Gastrocnemius medialis (tissue), 4 donors: ENCODE data around the gene S100A4. TPM values are rescaled to one million over a fixed set of nuclear protein-coding genes. Genes with fewer than 3 reads are reported as not detected.

ENCODE experiments used
- ATAC-seq, 2 donors: fragments of 150-250 bp; one replicate each; pipeline ENCODE4 v1.9.1; 2016
- DNase-seq, 2 donors: peaks; one replicate each; pipeline ENCODE4 v3.0.0-alpha.2; 2019
- H3K27ac ChIP-seq, 4 donors: fragments of 200-600 bp; sonication (generic); 1 replicate in 1 of 4; 2 replicates in 3 of 4; pipeline ENCODE4 v1.5.1; 2016 to 2018; ENCODE audit warnings: mild to moderate bottlenecking in 2 of 4, moderate library complexity in 1 of 4
- H3K27me3 ChIP-seq, 3 donors: fragments of 200-600 bp; sonication (generic) in 2 of 3; 1 replicate in 1 of 3; 2 replicates in 2 of 3; pipeline versions ENCODE4 v1.5.1 to v1.6.0; 2016 to 2019; ENCODE audit warnings: mild to moderate bottlenecking in 1 of 3, moderate library complexity in 1 of 3
- H3K36me3 ChIP-seq, 2 donors: fragments of 200-600 bp; sonication (generic) in 1 of 2; one replicate each; pipeline ENCODE4 v1.5.1; 2017 to 2018
- H3K4me1 ChIP-seq, 2 donors: fragments of 200-600 bp; sonication (generic) in 1 of 2; one replicate each; pipeline ENCODE4 v1.5.1; 2016 to 2017; ENCODE audit warnings: mild to moderate bottlenecking in 2 of 2
- H3K4me3 ChIP-seq, 4 donors: fragments of 200-600 bp; sonication (generic) in 3 of 4; 1 replicate in 1 of 4; 2 replicates in 3 of 4; pipeline ENCODE4 v1.5.1; 2016 to 2019; ENCODE audit warnings: mild to moderate bottlenecking in 2 of 4
- H3K9me3 ChIP-seq, 3 donors: fragments of 200-600 bp; sonication (generic) in 2 of 3; 1 replicate in 1 of 3; 2 replicates in 2 of 3; pipeline ENCODE4 v1.5.1; 2016 to 2019
- CTCF ChIP-seq, 5 experiments: fragments of 450-650 bp in 3 of 5; fragments of 200-600 bp in 2 of 5; sonication (generic) in 2 of 5; IDR thresholded peaks in 4 of 5; conservative IDR thresholded peaks in 1 of 5; 1 replicate in 4 of 5; 2 replicates in 1 of 5; pipeline ENCODE4 v1.5.1; 2016 to 2019; ENCODE audit warnings: antibody characterized with exemption in 5 of 5, mild to moderate bottlenecking in 3 of 5, moderate library complexity in 3 of 5
- POLR2A ChIP-seq, 2 donors: fragments of 450-650 bp; IDR thresholded peaks; one replicate each; pipeline ENCODE4 v1.6.1; 2017; ENCODE audit warnings: antibody characterized with exemption in 2 of 2, mild to moderate bottlenecking in 2 of 2, moderate library complexity in 2 of 2
- in situ Hi-C, 4 donors: fragments of 200-750 bp; cut with MboI; loops; one replicate each; pipeline versions ENCODE4 v1.15.0 to v1.8.0; 2017; ENCODE audit warnings: low sequenced_read_pairs in 4 of 4
- intact Hi-C: fragments of 100-400 bp; cut with DNase I; formaldehyde crosslinking; loops from one replicate; pipeline ENCODE4 v1.15.1; 2023; ENCODE audit warnings: low total_unique reads
- total RNA-seq, 4 donors: library from RNA; depleted of rRNA; stranded (reverse); fragments of >200 nt; gene quantifications; one replicate each; pipeline versions ENCODE4 v1.1.0 to v1.2.3, GENCODE V29; 2016

The S100A4 gene
- total RNA-seq, 4 donors from 2014 or later = 76.8 to 377 (median 144) TPM

- in situ Hi-C loops = no loop called here
These were observed 27.7 kb upstream of the S100A4 start for GRCh38 chr1:153573351-153573750.

GRCh38 chr1:153572569-153573015 is 27.0 kb upstream of the S100A4 start:
- in situ Hi-C loops = no loop called here
- no peaks in the 10 kb centered on the region for H3K9me3 ChIP-seq
- H3K36me3 ChIP-seq = no peaks in the 10 kb centered on the region
- no peaks in the 10 kb centered on the region for H3K27me3 ChIP-seq
- H3K27ac ChIP-seq = peak overlapping the region; percentile 59 to 77 (median 67)
- TF ChIP-seq POLR2A (IDR thresholded peaks at IDR 0.05) = no peak
- peak; percentile 78 to 90 (median 84) for TF ChIP-seq CTCF (IDR thresholded peaks at IDR 0.05 in 4 of 5, conservative IDR thresholded peaks at IDR 0.05 in 1 of 5)
- intact Hi-C loops = loop anchor here (1.0 kb wide), 2 partner anchors 46 to 177 kb away; no protein-coding TSS in a partner anchor
- H3K4me3 ChIP-seq = no peak overlapping the region
- H3K4me1 ChIP-seq = peaks cover 14 to 27% of the 10 kb centered on the region in 2 donors
- ATAC-seq (peak; percentile 83 to 86), DNase-seq (peak; percentile 80 to 88)

More at GRCh38 chr1:153573351-153573750, 27.7 kb upstream of the S100A4 start:
- no peak for TF ChIP-seq POLR2A (IDR thresholded peaks at IDR 0.05)
- no peak for TF ChIP-seq CTCF (IDR thresholded peaks at IDR 0.05 in 4 of 5, conservative IDR thresholded peaks at IDR 0.05 in 1 of 5)
- no peaks in the 10 kb centered on the region for H3K36me3 ChIP-seq
- intact Hi-C loops = no loop called here
- H3K4me3 ChIP-seq = no peak overlapping the region
- no peak for ATAC-seq
- peak overlapping the region; percentile 59 to 77 (median 67) for H3K27ac ChIP-seq
- no peaks in the 10 kb centered on the region for H3K9me3 ChIP-seq
- no peak for DNase-seq
- peaks cover 7 to 19% of the 10 kb centered on the region in 2 donors for H3K4me1 ChIP-seq
- peaks cover 0 to 4% (median 0%) of the 10 kb centered on the region in 3 donors for H3K27me3 ChIP-seq

GRCh38 chr1:153571706-153572105 is 26.1 kb upstream of the S100A4 start:
- H3K4me1 ChIP-seq = peaks cover 23 to 36% of the 10 kb centered on the region in 2 donors
- H3K27ac ChIP-seq = peak overlapping the region in 2 of 4 donors; percentile 70 to 77
- no peaks in the 10 kb centered on the region for H3K36me3 ChIP-seq
- ATAC-seq (no peak), DNase-seq (no peak)
- TF ChIP-seq POLR2A (IDR thresholded peaks at IDR 0.05) = no peak
- H3K9me3 ChIP-seq = no peaks in the 10 kb centered on the region
- intact Hi-C loops = loop anchor here (1.0 kb wide), 2 partner anchors 47 to 178 kb away; no protein-coding TSS in a partner anchor
- no peak overlapping the region for H3K4me3 ChIP-seq
- in situ Hi-C loops = no loop called here
- no peaks in the 10 kb centered on the region for H3K27me3 ChIP-seq

- no peak overlapping the region for H3K4me3 ChIP-seq
- ATAC-seq (no peak), DNase-seq (no peak)
- intact Hi-C loops (no loop called here), in situ Hi-C loops (no loop called here)
- H3K4me1 ChIP-seq = peaks cover 29 to 44% of the 10 kb centered on the region in 2 donors
- H3K36me3 ChIP-seq = no peaks in the 10 kb centered on the region
- no peak overlapping the region for H3K27ac ChIP-seq
- TF ChIP-seq CTCF (IDR thresholded peaks at IDR 0.05 in 4 of 5, conservative IDR thresholded peaks at IDR 0.05 in 1 of 5) (no peak), POLR2A (IDR thresholded peaks at IDR 0.05) (no peak)
- no peaks in the 10 kb centered on the region for H3K9me3 ChIP-seq
- no peaks in the 10 kb centered on the region for H3K27me3 ChIP-seq
These were observed 25.3 kb upstream of the S100A4 start for GRCh38 chr1:153570874-153571273.

- ATAC-seq = no peak
- no peaks in the 10 kb centered on the region for H3K9me3 ChIP-seq
- DNase-seq = no peak
- intact Hi-C loops (loop anchor here (5.0 to 10.0 kb wide), 3 partner anchors 103 to 418 kb away; partner anchors contain the start of genes ILF2, RAB13 and S100A9), in situ Hi-C loops (loop anchor here in 3 of 4 donors (5.0 to 10.0 kb wide), 2 partner anchors 37 to 55 kb away; no protein-coding TSS in a partner anchor)
- no peak overlapping the region for H3K27ac ChIP-seq
- H3K36me3 ChIP-seq = no peaks in the 10 kb centered on the region
- peaks cover 34 to 51% of the 10 kb centered on the region in 2 donors for H3K4me1 ChIP-seq
- H3K4me3 ChIP-seq = no peak overlapping the region
- H3K27me3 ChIP-seq = no peaks in the 10 kb centered on the region
- TF ChIP-seq POLR2A (IDR thresholded peaks at IDR 0.05) (no peak), CTCF (IDR thresholded peaks at IDR 0.05 in 4 of 5, conservative IDR thresholded peaks at IDR 0.05 in 1 of 5) (no peak)
These were observed 23.9 kb upstream of the S100A4 start for GRCh38 chr1:153569465-153569864.
